ENCODE measurements around the gene DPEP2. TPM values are rescaled to one million over a fixed set of nuclear protein-coding genes. Genes with fewer than 3 reads are reported as not detected.

Gene DPEP2
- polyA plus RNA-seq, 3 donors = 117 to 235 (median 124) TPM

GRCh38 chr16:68028996-68029395 is 29.7 kb upstream of the DPEP2 start:
- intact Hi-C loops (cut with micrococcal nuclease) = no loop called here
- no peak for DNase-seq
- Histone ChIP-seq H3K4me2 (replicated peaks; ENCODE audit: extremely low read depth, low read length, poor library complexity, severe bottlenecking) (no peak overlapping the region), H3K9me3 (replicated peaks in 1 of 2; ENCODE audit: control insufficient read depth in 1 of 2, insufficient read depth in 1 of 2, low read length in 2 of 2) (no peaks in the 10 kb centered on the region), H2AFZ (ENCODE audit: insufficient read depth, low read depth, low read length, poor library complexity, severe bottlenecking) (no peak overlapping the region), H3K36me3 (replicated peaks in 1 of 2; ENCODE audit: control insufficient read depth in 1 of 2, insufficient read depth in 2 of 2, low read length in 2 of 2) (peaks cover 12 to 64% of the 10 kb centered on the region in 2 donors), H3K4me3 (replicated peaks in 1 of 3; ENCODE audit: low read depth in 2 of 3, low read length in 3 of 3) (no peak overlapping the region), H3K27ac (ENCODE audit: low read depth in 1 of 2, low read length in 2 of 2) (no peak overlapping the region), H4K20me1 (ENCODE audit: insufficient read depth, low read length) (no peaks in the 10 kb centered on the region), H3K9ac (ENCODE audit: insufficient read depth, low read length, poor library complexity, severe bottlenecking) (no peak overlapping the region), H3K79me2 (ENCODE audit: insufficient read depth, low read length) (peaks cover 15% of the 10 kb centered on the region), H3K27me3 (ENCODE audit: control insufficient read depth in 2 of 2, insufficient read depth in 2 of 2, low read length in 2 of 2) (no peaks in the 10 kb centered on the region), H3K4me1 (ENCODE audit: control insufficient read depth in 1 of 2, insufficient read depth in 2 of 2, low read length in 2 of 2) (peaks cover 4 to 6% of the 10 kb centered on the region in 2 donors)
- H3K27ac Mint-ChIP-seq = peak overlapping the region in 1 of 7 donors; percentile 21
- H3K27me3 Mint-ChIP-seq (ENCODE audit: low read depth in 3 of 3) = peaks cover 0 to 2% (median 0%) of the 10 kb centered on the region in 3 donors
- no peak overlapping the region for H3K4me3 Mint-ChIP-seq
- no CpG with 5 or more reads among the region's 3 CpGs for WGBS (ENCODE audit: insufficient coverage)
- H3K9me3 Mint-ChIP-seq = no peaks in the 10 kb centered on the region
- peaks cover 8% of the 10 kb centered on the region for H3K4me1 Mint-ChIP-seq
- TF ChIP-seq, protein P1, sequence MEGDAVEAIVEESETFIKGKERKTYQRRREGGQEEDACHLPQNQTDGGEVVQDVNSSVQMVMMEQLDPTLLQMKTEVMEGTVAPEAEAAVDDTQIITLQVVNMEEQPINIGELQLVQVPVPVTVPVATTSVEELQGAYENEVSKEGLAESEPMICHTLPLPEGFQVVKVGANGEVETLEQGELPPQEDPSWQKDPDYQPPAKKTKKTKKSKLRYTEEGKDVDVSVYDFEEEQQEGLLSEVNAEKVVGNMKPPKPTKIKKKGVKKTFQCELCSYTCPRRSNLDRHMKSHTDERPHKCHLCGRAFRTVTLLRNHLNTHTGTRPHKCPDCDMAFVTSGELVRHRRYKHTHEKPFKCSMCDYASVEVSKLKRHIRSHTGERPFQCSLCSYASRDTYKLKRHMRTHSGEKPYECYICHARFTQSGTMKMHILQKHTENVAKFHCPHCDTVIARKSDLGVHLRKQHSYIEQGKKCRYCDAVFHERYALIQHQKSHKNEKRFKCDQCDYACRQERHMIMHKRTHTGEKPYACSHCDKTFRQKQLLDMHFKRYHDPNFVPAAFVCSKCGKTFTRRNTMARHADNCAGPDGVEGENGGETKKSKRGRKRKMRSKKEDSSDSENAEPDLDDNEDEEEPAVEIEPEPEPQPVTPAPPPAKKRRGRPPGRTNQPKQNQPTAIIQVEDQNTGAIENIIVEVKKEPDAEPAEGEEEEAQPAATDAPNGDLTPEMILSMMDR (IDR thresholded peaks at IDR 0.05) = no peak
- peaks cover 46 to 71% of the 10 kb centered on the region in 2 donors for H3K36me3 Mint-ChIP-seq

DNA sequence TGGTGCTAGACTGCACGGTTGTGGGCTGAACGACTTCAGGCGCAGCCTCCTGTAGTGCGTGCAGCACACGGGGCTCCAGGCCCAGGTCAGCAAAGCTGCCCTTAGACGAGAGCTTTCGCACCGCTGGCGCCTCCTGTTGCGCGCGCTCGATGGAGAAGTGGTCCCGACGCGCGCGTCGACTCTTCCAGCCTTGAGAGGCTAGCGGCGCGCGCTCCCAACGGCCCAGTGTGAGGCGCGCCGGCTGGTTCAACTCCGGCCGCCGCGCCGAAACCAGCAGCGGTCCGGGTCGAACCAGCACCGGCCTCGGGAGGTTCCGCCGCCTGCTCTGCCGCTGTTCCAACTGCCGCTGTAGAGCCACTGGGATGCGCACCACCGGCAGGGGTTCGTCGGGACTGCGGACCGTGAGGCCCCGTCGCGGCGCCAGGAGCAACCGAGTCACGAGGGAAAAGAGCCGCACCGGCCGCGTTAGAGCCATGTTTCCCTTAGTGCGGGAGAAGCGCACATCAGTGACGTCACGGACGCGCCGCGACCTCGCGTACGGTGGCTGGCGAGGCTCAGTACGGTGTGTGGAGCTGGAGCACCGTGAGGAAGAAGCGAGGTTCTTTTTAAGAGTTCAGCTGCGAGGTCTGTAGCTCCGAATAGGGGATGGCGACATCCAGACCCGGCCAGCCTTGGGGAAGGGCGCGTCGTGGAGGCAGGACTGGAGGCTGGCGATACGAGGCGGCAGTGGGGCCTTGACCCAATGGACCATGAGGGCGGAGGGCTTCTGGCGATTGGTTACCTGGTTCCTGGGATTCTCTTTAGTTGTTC is 23.6 kb upstream of the DPEP2 start, which contains the start of the genes DDX28 and DUS2:
Gene DDX28, minus strand, starts transcription at position 505 of the 810 bp plus-strand sequence. Its CDS starts 30 bp downstream, at position 475.
Gene DUS2, plus strand, starts transcription at position 557 of the 810 bp plus-strand sequence. CDS start 14,740 bp downstream, outside the sequence.
- Mint-ChIP-seq H3K4me3 (peak within 1 kb of the TSS; percentile 94 to 100), H3K4me1 (peaks cover 25% of the 10 kb centered on the region), H3K27ac (peak within 1 kb of the TSS; percentile 92 to 99 (median 96)), H3K9me3 (no peaks in the 10 kb centered on the region), H3K36me3 (peaks cover 29 to 40% of the 10 kb centered on the region in 2 donors), H3K27me3 (ENCODE audit: low read depth in 3 of 3) (peaks cover 0 to 2% (median 0%) of the 10 kb centered on the region in 3 donors)
- intact Hi-C loops (cut with micrococcal nuclease) = loop anchor here in 1 of 2 donors (1.0 to 2.0 kb wide), 3 partner anchors 16 to 30 kb away; no protein-coding TSS in a partner anchor
- Histone ChIP-seq H3K4me3 (replicated peaks in 1 of 3; ENCODE audit: low read depth in 2 of 3, low read length in 3 of 3) (peak within 1 kb of the TSS; percentile 83 to 96 (median 83)), H4K20me1 (ENCODE audit: insufficient read depth, low read length) (no peaks in the 10 kb centered on the region), H3K4me1 (ENCODE audit: control insufficient read depth in 1 of 2, insufficient read depth in 2 of 2, low read length in 2 of 2) (peaks cover 25 to 30% of the 10 kb centered on the region in 2 donors), H3K27me3 (ENCODE audit: control insufficient read depth in 2 of 2, insufficient read depth in 2 of 2, low read length in 2 of 2) (no peaks in the 10 kb centered on the region), H3K9ac (ENCODE audit: insufficient read depth, low read length, poor library complexity, severe bottlenecking) (peak within 1 kb of the TSS; percentile 97), H3K36me3 (replicated peaks in 1 of 2; ENCODE audit: control insufficient read depth in 1 of 2, insufficient read depth in 2 of 2, low read length in 2 of 2) (peaks cover 13 to 38% of the 10 kb centered on the region in 2 donors), H2AFZ (ENCODE audit: insufficient read depth, low read depth, low read length, poor library complexity, severe bottlenecking) (peak within 1 kb of the TSS; percentile 85), H3K9me3 (replicated peaks in 1 of 2; ENCODE audit: control insufficient read depth in 1 of 2, insufficient read depth in 1 of 2, low read length in 2 of 2) (no peaks in the 10 kb centered on the region), H3K79me2 (ENCODE audit: insufficient read depth, low read length) (peaks cover 45% of the 10 kb centered on the region), H3K4me2 (replicated peaks; ENCODE audit: extremely low read depth, low read length, poor library complexity, severe bottlenecking) (peak within 1 kb of the TSS; percentile 98), H3K27ac (ENCODE audit: low read depth in 1 of 2, low read length in 2 of 2) (peak within 1 kb of the TSS; percentile 80 to 95)
- TF ChIP-seq, protein P1 (IDR thresholded peaks at IDR 0.05) = no peak
- WGBS (ENCODE audit: insufficient coverage) = under 1% methylated on average over 84 of the region's 84 CpGs
- DNase-seq = peak; percentile 92 to 96 (median 95)
